ENCODE results near the gene RSPH1.

Gene RSPH1

GRCh38 chr21:42438316-42439205, 57.5 kb downstream of the RSPH1 start:
- no peak overlapping the region for H3K4me3 ChIP-seq (ENCODE audit: low read depth, low read length)
- no peak for TF ChIP-seq CTCF (IDR thresholded peaks at IDR 0.05; ENCODE audit: insufficient read depth, low read depth, low read length, missing control alignments)
- DNase-seq (ENCODE audit: low read depth), result no peak

GRCh38 chr21:42437786-42438185, 58.2 kb downstream of the RSPH1 start:
- H3K4me3 ChIP-seq (ENCODE audit: low read depth, low read length), result no peak overlapping the region
- TF ChIP-seq CTCF (IDR thresholded peaks at IDR 0.05; ENCODE audit: insufficient read depth, low read depth, low read length, missing control alignments), result no peak
- no peak for DNase-seq (ENCODE audit: low read depth)

GRCh38 chr21:42436914-42437313, 59.1 kb downstream of the RSPH1 start:
- TF ChIP-seq CTCF (IDR thresholded peaks at IDR 0.05; ENCODE audit: insufficient read depth, low read depth, low read length, missing control alignments), result no peak
- H3K4me3 ChIP-seq (ENCODE audit: low read depth, low read length), result no peak overlapping the region
- DNase-seq (ENCODE audit: low read depth), result no peak

- no peak overlapping the region for H3K4me3 ChIP-seq (ENCODE audit: low read depth, low read length)
- TF ChIP-seq CTCF (IDR thresholded peaks at IDR 0.05; ENCODE audit: insufficient read depth, low read depth, low read length, missing control alignments), result no peak
- no peak for DNase-seq (ENCODE audit: low read depth)
Measured at GRCh38 chr21:42435833-42436232, 60.2 kb downstream of the RSPH1 start.

GRCh38 chr21:42435401-42435800, 60.6 kb downstream of the RSPH1 start:
- H3K4me3 ChIP-seq (ENCODE audit: low read depth, low read length), result no peak overlapping the region
- DNase-seq (ENCODE audit: low read depth), result no peak
- no peak for TF ChIP-seq CTCF (IDR thresholded peaks at IDR 0.05; ENCODE audit: insufficient read depth, low read depth, low read length, missing control alignments)

- DNase-seq (ENCODE audit: low read depth), result no peak
- H3K4me3 ChIP-seq (ENCODE audit: low read depth, low read length), result no peak overlapping the region
- no peak for TF ChIP-seq CTCF (IDR thresholded peaks at IDR 0.05; ENCODE audit: insufficient read depth, low read depth, low read length, missing control alignments)
Measured at GRCh38 chr21:42434884-42435283, 61.1 kb downstream of the RSPH1 start.

Data from GM12865 (cell line).